Chondrocyte (in vitro differentiated cells): ENCODE data around the gene PLD1. TPM values are rescaled to one million over a fixed set of nuclear protein-coding genes. Genes with fewer than 3 reads are reported as not detected.

ENCODE experiments used
- DNase-seq: peaks from one replicate; pipeline ENCODE4 v3.0.0; 2021; ENCODE audit warnings: mixed read lengths, low spot score
- H3K27ac Mint-ChIP-seq: one replicate; pipeline ENCODE4 v1.8.0; 2021; ENCODE audit warnings: mild to moderate bottlenecking, moderate library complexity, mixed read lengths; ENCODE audit not compliant: unreplicated experiment
- H3K27me3 Mint-ChIP-seq: 2 replicates; pipeline ENCODE4 v1.8.0; 2021; ENCODE audit warnings: low read depth, mixed read lengths
- H3K36me3 Mint-ChIP-seq: 2 replicates; pipeline ENCODE4 v1.8.0; 2021; ENCODE audit warnings: low read depth, mixed read lengths
- H3K4me1 Mint-ChIP-seq: 2 replicates; pipeline ENCODE4 v1.8.0; 2021; ENCODE audit warnings: low read depth, mild to moderate bottlenecking, mixed read lengths
- H3K4me3 Mint-ChIP-seq: one replicate; pipeline ENCODE4 v1.8.0; 2021; ENCODE audit warnings: mild to moderate bottlenecking, moderate library complexity, mixed read lengths; ENCODE audit not compliant: unreplicated experiment
- H3K9me3 Mint-ChIP-seq: 2 replicates; pipeline ENCODE4 v1.8.0; 2021; ENCODE audit warnings: low read depth, mixed read lengths
- total RNA-seq: library from RNA; stranded (reverse); gene quantifications from 3 replicates; pipeline ENCODE4 v1.2.1, GENCODE V29; 2021
- TF ChIP-seq, protein P1 (sequence below): fragments of 200-600 bp; sonication (generic); IDR thresholded peaks from 2 replicates; pipeline ENCODE4 v1.5.0; 2021; ENCODE audit warnings: antibody characterized with exemption, mild to moderate bottlenecking, moderate library complexity

The PLD1 gene
- total RNA-seq, 1 donor from 2014 or later: 17.0 TPM

DNA sequence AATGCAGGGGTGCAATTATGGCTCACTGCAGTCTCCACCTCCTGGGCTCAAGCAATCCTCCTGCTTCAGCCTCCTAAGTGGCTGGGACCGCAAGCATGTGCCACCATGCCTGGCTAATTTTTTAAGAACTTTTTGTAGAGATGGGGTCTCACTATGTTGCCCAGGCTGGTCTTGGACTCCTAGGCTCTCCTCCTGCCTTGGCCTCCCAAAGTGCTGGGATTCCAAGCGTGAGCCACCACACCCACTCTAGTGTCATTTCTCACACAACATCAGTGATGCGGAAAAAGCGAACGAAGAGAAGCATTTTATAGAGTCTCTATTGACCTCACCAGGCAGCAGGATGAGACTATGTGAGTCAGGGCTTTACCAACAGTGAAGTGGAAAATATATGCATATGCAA lies 137.7 kb downstream of the PLD1 start:
- TF ChIP-seq, protein P1, sequence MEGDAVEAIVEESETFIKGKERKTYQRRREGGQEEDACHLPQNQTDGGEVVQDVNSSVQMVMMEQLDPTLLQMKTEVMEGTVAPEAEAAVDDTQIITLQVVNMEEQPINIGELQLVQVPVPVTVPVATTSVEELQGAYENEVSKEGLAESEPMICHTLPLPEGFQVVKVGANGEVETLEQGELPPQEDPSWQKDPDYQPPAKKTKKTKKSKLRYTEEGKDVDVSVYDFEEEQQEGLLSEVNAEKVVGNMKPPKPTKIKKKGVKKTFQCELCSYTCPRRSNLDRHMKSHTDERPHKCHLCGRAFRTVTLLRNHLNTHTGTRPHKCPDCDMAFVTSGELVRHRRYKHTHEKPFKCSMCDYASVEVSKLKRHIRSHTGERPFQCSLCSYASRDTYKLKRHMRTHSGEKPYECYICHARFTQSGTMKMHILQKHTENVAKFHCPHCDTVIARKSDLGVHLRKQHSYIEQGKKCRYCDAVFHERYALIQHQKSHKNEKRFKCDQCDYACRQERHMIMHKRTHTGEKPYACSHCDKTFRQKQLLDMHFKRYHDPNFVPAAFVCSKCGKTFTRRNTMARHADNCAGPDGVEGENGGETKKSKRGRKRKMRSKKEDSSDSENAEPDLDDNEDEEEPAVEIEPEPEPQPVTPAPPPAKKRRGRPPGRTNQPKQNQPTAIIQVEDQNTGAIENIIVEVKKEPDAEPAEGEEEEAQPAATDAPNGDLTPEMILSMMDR: no peak
- DNase-seq: no peak
- H3K4me1 Mint-ChIP-seq: no peaks in the 10 kb centered on the region
- no peak overlapping the region for H3K27ac Mint-ChIP-seq
- no peaks in the 10 kb centered on the region for H3K27me3 Mint-ChIP-seq
- no peak overlapping the region for H3K4me3 Mint-ChIP-seq
- peaks cover 10% of the 10 kb centered on the region for H3K36me3 Mint-ChIP-seq
- H3K9me3 Mint-ChIP-seq: no peaks in the 10 kb centered on the region

DNA sequence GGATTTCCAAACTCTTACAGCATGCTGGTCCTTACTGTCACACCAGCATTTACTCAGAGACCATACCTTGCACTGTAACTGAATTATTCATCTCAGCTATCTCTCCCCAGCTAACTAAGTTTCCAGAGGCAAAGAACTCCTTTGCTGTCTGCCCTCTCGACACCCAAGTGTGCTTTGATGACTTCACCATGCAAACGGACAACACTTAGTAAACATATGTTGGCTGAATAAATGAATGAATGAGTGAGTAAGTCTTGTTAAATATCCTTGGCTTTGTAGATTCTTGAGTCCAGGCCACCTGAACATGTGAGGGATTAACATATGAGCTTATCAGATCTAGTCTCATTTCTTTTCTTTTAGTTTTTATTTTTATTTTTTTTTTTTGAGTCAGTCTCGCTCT lies 138.2 kb downstream of the PLD1 start:
- Mint-ChIP-seq H3K9me3 (no peaks in the 10 kb centered on the region), H3K4me3 (no peak overlapping the region), H3K4me1 (no peaks in the 10 kb centered on the region), H3K36me3 (peaks cover 10% of the 10 kb centered on the region), H3K27ac (no peak overlapping the region), H3K27me3 (no peaks in the 10 kb centered on the region)
- no peak for DNase-seq
- TF ChIP-seq, protein P1: no peak

DNA sequence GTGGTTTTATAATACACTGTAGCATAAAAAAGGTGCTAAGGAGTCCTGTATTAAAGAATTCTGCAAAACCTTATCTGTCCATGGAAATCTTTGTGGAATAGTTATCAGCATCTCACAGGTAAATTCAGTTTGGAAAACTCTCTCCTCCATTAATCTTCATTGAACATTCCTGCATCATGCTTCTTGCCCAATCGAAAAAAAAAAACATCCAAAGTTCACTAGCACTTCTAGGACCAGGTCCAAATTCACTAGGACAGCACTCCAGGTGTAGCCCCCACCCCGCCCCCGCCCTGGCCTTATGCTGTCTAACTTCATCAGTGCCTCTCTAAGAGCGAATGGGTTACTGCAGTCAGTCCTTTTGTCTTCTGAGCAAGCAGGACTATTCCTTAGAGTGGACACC lies 138.6 kb downstream of the PLD1 start:
- Mint-ChIP-seq H3K9me3 (no peaks in the 10 kb centered on the region), H3K36me3 (peaks cover 8% of the 10 kb centered on the region), H3K27ac (no peak overlapping the region), H3K4me3 (no peak overlapping the region), H3K4me1 (no peaks in the 10 kb centered on the region), H3K27me3 (no peaks in the 10 kb centered on the region)
- no peak for DNase-seq
- TF ChIP-seq, protein P1: no peak

DNA sequence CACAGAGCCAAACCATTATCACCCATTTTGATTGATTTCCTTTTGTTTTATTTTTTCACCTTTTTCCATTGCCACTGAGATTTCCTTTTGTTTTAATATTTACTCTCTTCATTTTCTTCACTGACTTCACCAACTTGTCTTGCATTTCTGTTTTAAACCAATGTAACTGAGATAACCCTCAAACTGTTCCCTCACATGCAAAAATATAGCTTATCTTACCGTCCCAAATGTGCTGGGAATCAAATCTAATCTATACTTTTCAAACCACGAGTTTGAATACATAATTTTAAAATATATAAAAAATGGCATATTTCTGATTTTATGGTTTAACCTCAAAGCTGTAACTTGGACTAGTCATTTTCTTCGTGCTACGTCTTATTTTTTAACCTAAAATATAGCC lies 143.8 kb downstream of the PLD1 start:
- H3K4me3 Mint-ChIP-seq: no peak overlapping the region
- H3K4me1 Mint-ChIP-seq: peaks cover 5% of the 10 kb centered on the region
- H3K36me3 Mint-ChIP-seq: peaks cover 17% of the 10 kb centered on the region
- H3K27ac Mint-ChIP-seq: no peak overlapping the region
- TF ChIP-seq, protein P1: no peak
- DNase-seq: no peak
- H3K9me3 Mint-ChIP-seq: no peaks in the 10 kb centered on the region
- H3K27me3 Mint-ChIP-seq: no peaks in the 10 kb centered on the region

DNA sequence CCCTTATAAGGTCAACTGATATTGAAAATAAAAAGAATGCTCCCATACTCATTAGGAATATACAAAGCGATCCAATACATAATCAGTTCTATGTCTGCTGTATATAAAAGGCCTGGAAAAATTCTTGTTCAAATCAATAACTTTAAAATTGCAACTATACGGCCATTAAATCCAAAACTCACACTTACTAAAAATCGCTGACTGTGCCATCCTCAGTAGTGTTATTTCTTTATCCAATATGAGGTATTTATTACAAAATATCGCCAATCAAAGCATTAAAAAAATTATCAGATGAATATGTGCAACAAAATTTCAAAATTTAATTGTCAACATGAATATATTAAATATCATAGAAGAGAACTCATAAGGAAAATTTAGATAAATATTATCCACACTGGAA lies 146.5 kb downstream of the PLD1 start:
- Mint-ChIP-seq H3K27me3 (no peaks in the 10 kb centered on the region), H3K9me3 (no peaks in the 10 kb centered on the region), H3K4me3 (no peak overlapping the region), H3K27ac (no peak overlapping the region), H3K36me3 (peaks cover 17% of the 10 kb centered on the region), H3K4me1 (peaks cover 26% of the 10 kb centered on the region)
- TF ChIP-seq, protein P1: no peak
- DNase-seq: no peak
